ENCODE data around the gene LRRC2.

Gene LRRC2

GRCh38 chr3:46466871-46467403, 99.2 kb downstream of the LRRC2 start:
- H3K9me3 ChIP-seq (ENCODE audit: control insufficient read depth, low read depth, low read length): no peaks in the 10 kb centered on the region
- H3K27me3 ChIP-seq (ENCODE audit: control insufficient read depth, insufficient read depth, low read length): no peaks in the 10 kb centered on the region
- no peak overlapping the region for H3K4me3 ChIP-seq (ENCODE audit: low read length)
- H3K27ac ChIP-seq (ENCODE audit: low read length): no peak overlapping the region
- H3K9ac ChIP-seq (ENCODE audit: low read length): no peak overlapping the region
- no peaks in the 10 kb centered on the region for H3K36me3 ChIP-seq (ENCODE audit: control insufficient read depth, low read depth, low read length)
- no peaks in the 10 kb centered on the region for H3K4me1 ChIP-seq (ENCODE audit: control insufficient read depth, low read depth, low read length)

- no peaks in the 10 kb centered on the region for H3K4me1 ChIP-seq (ENCODE audit: control insufficient read depth, low read depth, low read length)
- no peak overlapping the region for H3K4me3 ChIP-seq (ENCODE audit: low read length)
- no peak overlapping the region for H3K27ac ChIP-seq (ENCODE audit: low read length)
- no peaks in the 10 kb centered on the region for H3K36me3 ChIP-seq (ENCODE audit: control insufficient read depth, low read depth, low read length)
- H3K27me3 ChIP-seq (ENCODE audit: control insufficient read depth, insufficient read depth, low read length): no peaks in the 10 kb centered on the region
- no peak overlapping the region for H3K9ac ChIP-seq (ENCODE audit: low read length)
- H3K9me3 ChIP-seq (ENCODE audit: control insufficient read depth, low read depth, low read length): no peaks in the 10 kb centered on the region
Measured at GRCh38 chr3:46466273-46466672, 99.8 kb downstream of the LRRC2 start.
